Panc1 (cell line): ENCODE measurements around the gene FGGY.

Experiments used
- CTCF ChIP-seq: fragments of 450-650 bp; IDR thresholded peaks from 2 replicates; pipeline ENCODE4 v1.5.1; 2017; ENCODE audit warnings: mild to moderate bottlenecking
- POLR2AphosphoS5 ChIP-seq: IDR thresholded peaks from 2 replicates; pipeline ENCODE4 v1.6.1; 2012; ENCODE audit warnings: mild to moderate bottlenecking, low read depth, low read length, moderate library complexity
- REST ChIP-seq, 2 experiments: IDR thresholded peaks; 2 replicates each; pipeline ENCODE4 v1.6.1; 2011 to 2012; ENCODE audit warnings: low read depth in 2 of 2, control low read depth in 1 of 2, low read length in 1 of 2, mild to moderate bottlenecking in 1 of 2, moderate library complexity in 1 of 2; ENCODE audit not compliant: insufficient read depth in 1 of 2

GRCh38 chr1:59669752-59670312 is 372.9 kb downstream of the FGGY start:
- TF ChIP-seq POLR2AphosphoS5 (no peak), CTCF (no peak), REST (IDR thresholded peaks at IDR 0.05; ENCODE audit: insufficient read depth in 1 of 2, low read depth in 2 of 2, low read length in 1 of 2) (no peak)
